T47D (cell line): ENCODE results near the gene KLF4.

ENCODE experiments used
- DNase-seq, 2 experiments: peaks; one replicate each; pipeline versions ENCODE4 v3.0.0 to v3.0.0-alpha.2; 2011 to 2012; ENCODE audit warnings: low read depth in 1 of 2, low spot score in 1 of 2
- JUND ChIP-seq: IDR thresholded peaks from 2 replicates; pipeline ENCODE4 v1.6.1; 2012; ENCODE audit warnings: low read depth
- in situ Hi-C: cut with HindIII; loops from 2 replicates; pipeline ENCODE4 v1.10.0; 2016; ENCODE audit warnings: low sequenced_read_pairs, low pct_unique_long_range_greater_than_20kb

The KLF4 gene

DNA sequence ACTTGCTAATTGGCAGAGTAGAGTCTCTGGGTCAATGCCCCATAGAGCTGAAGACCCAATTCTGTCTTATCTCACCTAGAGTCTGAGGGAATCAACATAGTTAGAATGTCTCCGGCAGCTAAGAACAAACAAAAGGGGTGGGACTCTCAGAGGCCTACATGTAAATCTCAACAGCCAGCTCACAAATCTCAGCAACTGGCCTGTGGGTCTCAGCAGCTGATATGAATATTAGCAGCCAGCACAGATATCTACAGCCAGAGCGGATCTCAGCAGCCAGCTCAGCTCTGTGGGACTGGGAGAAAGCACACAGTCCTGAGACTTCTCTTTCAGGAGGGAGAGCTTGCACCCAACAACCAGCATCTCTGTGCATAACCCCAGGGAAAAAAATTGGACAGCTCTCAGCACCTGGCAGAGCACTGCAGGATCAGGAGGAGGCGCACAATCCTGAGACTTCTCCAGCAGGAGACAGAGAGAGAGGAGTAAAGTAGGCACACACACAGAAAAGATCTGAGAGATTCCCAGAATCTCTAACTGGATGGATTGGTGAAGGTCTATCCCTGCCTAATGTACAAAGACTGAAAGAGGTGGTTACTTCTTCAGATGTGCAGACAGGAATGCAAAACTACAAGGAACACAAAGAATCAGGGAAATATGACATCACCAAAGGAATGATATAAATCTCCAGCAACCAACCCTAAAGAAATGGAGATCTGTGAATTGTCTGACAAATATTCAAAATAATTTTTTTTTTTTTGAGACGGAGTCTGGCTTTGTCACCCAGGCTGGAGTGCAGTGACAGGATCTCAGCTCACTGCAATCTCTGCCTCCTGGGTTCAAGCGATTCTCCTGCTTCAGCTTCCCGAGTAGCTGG is 29.2 kb downstream of the KLF4 start:
- peak in 1 of 2 experiments; percentile 51 for DNase-seq
- in situ Hi-C loops, result no loop called here
- TF ChIP-seq JUND, result no peak

DNA sequence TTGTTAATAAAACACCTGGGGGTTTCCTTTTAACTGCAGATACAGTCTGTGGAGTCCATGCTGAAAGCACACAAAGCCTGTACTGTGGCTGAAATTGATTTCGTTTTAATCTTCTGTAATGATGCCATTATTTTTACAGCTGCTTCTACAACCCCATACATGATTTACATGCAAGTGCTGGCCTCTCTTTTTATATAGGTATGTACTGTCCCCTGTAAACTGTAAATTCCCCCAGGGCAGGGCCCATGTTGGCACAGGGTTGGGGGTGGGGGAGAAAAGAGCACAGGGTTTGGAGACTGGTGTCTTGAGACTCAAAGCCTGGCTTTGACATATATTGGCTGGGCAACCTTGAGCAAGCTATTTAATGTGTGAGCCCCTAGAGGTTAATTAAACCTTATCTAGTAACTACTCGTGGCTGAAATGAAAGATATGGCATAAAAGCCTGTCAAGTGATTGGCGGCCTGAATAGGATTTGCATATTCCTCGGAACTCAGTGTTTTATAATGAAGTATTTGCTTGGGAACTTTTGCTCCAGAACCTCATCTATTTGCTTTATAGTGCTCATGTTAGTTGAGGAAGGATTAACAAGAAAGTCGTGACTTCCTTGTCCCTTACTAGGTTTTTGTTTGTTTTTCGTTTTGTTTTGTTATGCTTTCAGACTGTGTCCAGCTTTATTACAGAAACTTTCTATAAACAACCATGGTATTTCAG is 34.0 kb downstream of the KLF4 start:
- no peak for TF ChIP-seq JUND
- DNase-seq, result no peak
- in situ Hi-C loops, result no loop called here

DNA sequence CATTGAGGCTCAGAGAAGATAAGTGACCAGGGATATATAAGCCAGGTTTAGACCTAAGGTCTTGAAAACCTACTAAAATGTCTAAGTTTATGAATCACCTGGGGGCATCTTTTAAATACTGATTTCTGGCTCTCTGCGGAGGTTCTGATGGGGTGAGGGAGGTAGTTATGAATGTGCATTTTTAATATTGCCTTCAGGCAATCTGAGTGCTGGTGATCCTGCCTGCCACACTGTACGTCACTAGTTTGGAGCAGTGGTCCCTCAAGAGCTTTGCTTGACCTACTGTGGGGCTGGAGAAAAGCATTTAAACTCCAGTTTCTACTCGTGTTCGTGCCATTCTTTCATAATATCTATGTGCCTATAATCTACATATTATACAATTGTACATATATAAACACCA is 36.1 kb downstream of the KLF4 start:
- in situ Hi-C loops, result no loop called here
- no peak for TF ChIP-seq JUND
- no peak for DNase-seq

DNA sequence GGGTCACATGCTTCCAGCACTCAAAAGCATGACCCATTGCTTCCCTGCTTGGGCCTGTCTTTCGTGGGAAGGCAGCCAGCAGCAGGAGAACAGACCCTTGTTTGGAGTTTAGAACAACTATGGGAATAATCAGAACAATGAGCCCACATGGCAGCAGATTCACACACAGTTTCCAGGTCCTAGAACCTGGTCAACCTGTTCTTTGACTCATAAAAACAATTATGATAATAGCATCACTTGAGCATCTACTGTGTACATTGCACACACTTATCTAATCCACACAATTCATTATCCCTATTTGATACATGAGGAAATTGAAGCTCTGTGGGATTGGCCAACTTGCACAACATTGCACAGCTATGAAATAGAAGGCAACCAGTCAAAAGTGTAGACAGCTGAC is 41.7 kb downstream of the KLF4 start:
- DNase-seq, result peak in 1 of 2 experiments; percentile 37
- in situ Hi-C loops, result no loop called here
- TF ChIP-seq JUND, result no peak

DNA sequence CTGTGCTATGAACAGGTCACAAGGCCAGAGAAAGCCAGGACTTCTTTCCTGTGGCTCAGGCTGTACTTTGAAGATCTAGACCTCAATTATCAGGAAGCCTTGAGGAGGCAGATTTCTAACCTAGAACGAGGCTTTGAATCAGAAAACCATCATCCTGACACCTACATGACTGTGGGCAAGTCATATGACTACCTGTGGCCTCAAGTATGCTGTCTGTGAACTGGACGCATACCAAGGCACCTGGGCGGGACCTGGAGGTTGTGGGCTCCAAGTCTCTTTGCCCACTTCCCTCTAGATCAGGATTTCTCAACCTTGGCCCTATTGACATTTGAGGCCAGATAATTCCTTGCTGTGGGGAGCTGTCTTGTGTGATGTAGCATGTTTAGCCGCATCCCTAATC is 42.5 kb downstream of the KLF4 start:
- no peak for TF ChIP-seq JUND
- in situ Hi-C loops, result no loop called here
- no peak for DNase-seq

DNA sequence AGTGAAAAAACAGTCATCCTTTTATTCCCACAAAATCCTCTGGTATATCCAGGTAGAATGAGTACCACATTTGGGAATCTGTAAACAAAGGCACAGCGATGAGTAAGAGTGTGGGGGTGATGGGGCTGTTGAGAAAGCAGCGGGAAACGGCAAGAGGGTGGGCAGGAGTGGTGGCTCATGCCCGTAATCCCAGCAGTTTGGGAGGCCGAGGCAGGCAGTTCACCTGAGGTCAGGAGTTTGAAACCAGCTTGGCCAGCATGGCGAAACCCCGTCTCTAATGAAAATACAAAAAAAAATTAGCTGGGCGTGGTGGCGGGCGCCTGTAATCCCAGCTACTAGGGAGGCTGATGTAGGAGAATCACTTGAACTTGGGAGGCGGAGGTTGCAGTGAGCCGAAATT is 43.1 kb downstream of the KLF4 start:
- in situ Hi-C loops, result no loop called here
- DNase-seq, result no peak
- TF ChIP-seq JUND, result no peak

DNA sequence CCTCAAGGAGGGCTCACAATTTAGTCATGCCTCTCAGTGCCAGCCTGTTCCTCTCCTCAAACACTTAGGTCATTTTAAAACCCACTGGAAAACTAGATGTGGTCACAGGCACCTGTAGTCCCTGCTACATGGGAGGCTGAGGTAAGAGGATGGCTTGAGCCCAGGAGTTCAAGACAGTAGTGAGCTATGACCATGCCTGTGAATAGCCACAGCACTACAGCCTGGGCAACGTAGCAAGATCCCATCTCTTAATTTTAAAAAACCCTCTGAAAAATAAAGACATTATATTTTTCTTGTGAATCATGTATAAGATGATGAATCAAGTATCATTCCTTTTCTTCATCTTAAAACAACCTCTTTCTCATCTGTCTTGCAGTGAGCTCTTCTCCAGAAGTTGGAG is 45.8 kb downstream of the KLF4 start:
- no peak for DNase-seq
- no peak for TF ChIP-seq JUND
- in situ Hi-C loops, result no loop called here

DNA sequence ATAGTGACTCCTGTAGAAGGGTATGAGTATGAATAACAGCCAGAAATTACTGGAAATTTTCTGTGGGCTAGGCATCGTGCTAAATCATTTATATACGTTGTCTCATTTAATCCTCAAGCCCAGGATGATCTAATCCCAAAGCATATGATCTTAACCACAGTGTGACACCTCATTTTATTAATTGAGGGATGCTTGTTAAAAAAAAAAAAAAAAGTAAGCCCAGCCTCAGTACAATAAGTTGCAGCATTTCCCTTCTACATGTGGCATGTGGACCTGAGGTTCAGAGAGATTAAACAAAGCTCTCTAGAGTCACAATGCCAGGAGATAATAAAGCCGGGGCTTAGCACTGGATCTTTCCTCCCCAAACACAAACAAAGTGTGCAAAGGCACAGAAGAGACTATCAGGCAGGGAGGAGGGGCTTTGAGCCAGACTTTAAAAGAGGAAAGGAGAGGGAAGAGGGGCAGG is 49.5 kb downstream of the KLF4 start:
- DNase-seq, result no peak
- TF ChIP-seq JUND, result no peak

DNA sequence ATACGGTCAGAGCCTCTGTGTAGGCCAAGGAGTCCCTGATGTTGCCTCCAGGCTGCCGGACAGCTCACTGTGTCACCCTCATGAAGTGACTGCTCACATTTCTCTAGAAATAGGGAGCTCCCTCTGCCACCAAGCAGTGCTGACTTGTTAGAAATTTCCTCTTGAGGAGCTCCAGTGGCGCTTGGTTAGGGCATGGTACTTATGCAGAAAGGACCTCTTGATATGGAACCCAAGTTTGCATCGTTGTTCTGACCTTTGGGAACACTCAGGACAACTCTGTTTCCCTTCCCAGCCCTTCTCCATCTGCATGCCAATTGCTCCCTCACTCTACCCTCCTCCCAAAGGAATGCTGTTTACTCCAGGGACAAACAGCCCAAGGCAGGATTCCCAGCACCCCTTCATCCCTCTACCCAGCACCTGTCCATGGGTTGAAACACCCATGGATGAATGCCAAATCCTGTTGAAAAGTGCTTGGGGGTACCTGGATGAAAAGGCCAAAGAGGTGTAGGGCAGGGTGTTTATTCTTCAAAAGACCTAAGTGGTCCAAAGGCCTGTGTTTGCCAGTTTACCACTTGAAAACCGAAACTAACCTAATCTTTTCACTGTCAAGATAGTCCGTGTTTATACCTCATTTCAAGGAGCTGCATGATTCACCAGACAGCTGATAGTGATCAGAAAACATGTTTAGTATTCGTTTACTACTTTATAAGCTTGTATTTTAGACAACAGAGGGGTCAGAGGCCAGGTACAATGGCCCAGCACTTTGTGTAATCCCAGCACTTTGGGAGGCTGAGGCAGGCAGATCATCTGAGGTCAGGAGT is 51.1 kb downstream of the KLF4 start:
- TF ChIP-seq JUND, result 0 out of 2 replicates have a peak, but pooled peaks have one; percentile 48
- peak; percentile 48 to 87 for DNase-seq
- in situ Hi-C loops, result no loop called here

More for the DNA sequence above, 49.5 kb downstream of the KLF4 start:
- in situ Hi-C loops, result no loop called here

DNA sequence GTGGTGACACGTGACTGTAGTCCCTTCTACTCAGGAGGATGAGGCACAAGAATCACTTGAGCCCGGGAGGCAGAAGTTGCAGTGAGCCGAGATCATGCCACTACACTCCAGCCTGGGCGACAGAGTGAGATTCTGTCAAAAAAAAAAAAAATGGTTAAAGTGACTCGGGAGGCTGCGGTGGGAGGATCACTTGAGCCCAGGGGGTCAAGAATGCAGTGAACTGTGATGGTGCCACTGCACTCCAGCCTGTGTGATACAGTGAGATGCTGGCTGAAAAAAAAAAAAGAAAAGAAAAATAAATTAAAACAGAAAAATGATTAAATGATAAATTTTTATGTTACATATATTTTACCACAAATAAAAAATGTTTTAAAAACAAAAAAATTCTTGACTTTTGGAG is 51.9 kb downstream of the KLF4 start:
- no peak for TF ChIP-seq JUND
- DNase-seq, result no peak
- in situ Hi-C loops, result no loop called here

DNA sequence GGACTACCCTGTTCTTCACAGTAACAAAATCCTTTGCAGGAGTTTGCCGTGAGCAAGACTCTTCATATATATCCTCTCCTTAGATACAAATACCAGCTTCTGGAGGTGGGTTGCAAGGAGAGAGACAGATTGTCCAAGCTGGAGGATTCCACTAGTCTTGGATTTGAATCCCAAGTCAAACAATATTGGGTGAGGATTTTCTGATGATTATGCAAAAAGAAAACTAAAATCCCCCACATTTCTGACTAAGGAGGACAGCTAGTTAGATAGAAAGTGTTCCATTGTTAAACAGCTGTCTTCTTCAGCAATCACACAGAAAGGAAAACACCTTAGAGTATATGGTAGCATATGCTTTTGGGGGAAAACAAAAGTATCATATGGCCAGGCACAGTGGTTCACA is 54.2 kb downstream of the KLF4 start:
- TF ChIP-seq JUND, result no peak
- in situ Hi-C loops, result no loop called here
- no peak for DNase-seq
